ENCODE data around the gene RNF217.

- TF ChIP-seq CTCF (IDR thresholded peaks at IDR 0.05) (no peak), POLR2AphosphoS5 (IDR thresholded peaks at IDR 0.05) (no peak)
These were observed 134.9 kb downstream of the RNF217 start for GRCh38 chr6:125097186-125097585.
